HT1080 (cell line): ENCODE data around the gene FBXL14. TPM values are rescaled to one million over a fixed set of nuclear protein-coding genes. Genes with fewer than 3 reads are reported as not detected.

Experiments used
- DNase-seq: peaks from one replicate; pipeline ENCODE4 v3.0.0-alpha.2; 2015; ENCODE audit warnings: low read depth
- polyA plus RNA-seq, 2 experiments: library from polyadenylated mRNA; depleted of rRNA; stranded (reverse); fragments of >200 nt; gene quantifications; 2 replicates each; pipeline ENCODE4 v1.2.3, GENCODE V29; 2015
- total RNA-seq: library from RNA; depleted of rRNA; stranded (reverse); fragments of >200 nt; shearing (Covaris generic); gene quantifications from 2 replicates; pipeline ENCODE4 v1.2.3, GENCODE V29; 2014; rRNA removed

FBXL14 gene
- total RNA-seq: 24.8 and 30.2 TPM in 2 replicates
- polyA plus RNA-seq (2015; cell fraction: cytosol; rRNA removed): 13.8 and 14.1 TPM in 2 replicates
- polyA plus RNA-seq (2015; cell fraction: nucleus; rRNA removed): 7.5 and 9.8 TPM in 2 replicates

- peak; percentile 78 for DNase-seq
Measured at GRCh38 chr12:1594261-1595025, at the start of gene FBXL14. FBXL14 (minus strand) TSS chr12:1594581; CDS start chr12:1594066, 515 bp downstream.

- no peak for DNase-seq
Measured at GRCh38 chr12:1643905-1644533, 49.6 kb upstream of the FBXL14 start.

- DNase-seq: no peak
Measured at GRCh38 chr12:1643043-1643442, 48.7 kb upstream of the FBXL14 start.

- DNase-seq: no peak
Measured at GRCh38 chr12:1642513-1642912, 48.1 kb upstream of the FBXL14 start.

GRCh38 chr12:1640328-1641234, 46.2 kb upstream of the FBXL14 start:
- no peak for DNase-seq

GRCh38 chr12:1639538-1639937, 45.2 kb upstream of the FBXL14 start:
- DNase-seq: no peak

GRCh38 chr12:1638203-1638602, 43.8 kb upstream of the FBXL14 start:
- no peak for DNase-seq

GRCh38 chr12:1635301-1636095, 41.1 kb upstream of the FBXL14 start:
- DNase-seq: no peak

- peak; percentile 64 for DNase-seq
Measured at GRCh38 chr12:1634590-1635191, 40.3 kb upstream of the FBXL14 start.

GRCh38 chr12:1634149-1634548, 39.8 kb upstream of the FBXL14 start:
- DNase-seq: no peak

GRCh38 chr12:1633459-1633858, 39.1 kb upstream of the FBXL14 start:
- DNase-seq: no peak

GRCh38 chr12:1632702-1633101, 38.3 kb upstream of the FBXL14 start:
- DNase-seq: no peak

- no peak for DNase-seq
Measured at GRCh38 chr12:1630827-1631591, 36.6 kb upstream of the FBXL14 start.

- no peak for DNase-seq
Measured at GRCh38 chr12:1630133-1630826, 35.9 kb upstream of the FBXL14 start.

- DNase-seq: no peak
Measured at GRCh38 chr12:1629338-1630132, 35.2 kb upstream of the FBXL14 start.

- DNase-seq: no peak
Measured at GRCh38 chr12:1628666-1629337, 34.4 kb upstream of the FBXL14 start, which contains the start of gene WNT5B. WNT5B (plus strand) TSS chr12:1629231; CDS start chr12:1631355, 2,124 bp downstream.

GRCh38 chr12:1622406-1622805, 28.0 kb upstream of the FBXL14 start:
- no peak for DNase-seq
